Upper lobe of right lung (tissue), 1 donor: ENCODE measurements around the gene NLGN2. TPM values are rescaled to one million over a fixed set of nuclear protein-coding genes. Genes with fewer than 3 reads are reported as not detected.

Source experiments
- ATAC-seq: fragments of 200-7000 bp; cut with Tn5 transposase; one replicate; pipeline ENCODE4 v1.9.1; 2020; ENCODE audit warnings: mild to moderate bottlenecking, moderate library complexity
- DNase-seq: peaks from one replicate; pipeline ENCODE4 v3.0.0-alpha.2; 2020
- H3K27ac ChIP-seq: fragments of 200-600 bp; one replicate; pipeline ENCODE4 v1.8.0; 2022
- H3K27me3 ChIP-seq: fragments of 200-600 bp; one replicate; pipeline ENCODE4 v1.8.0; 2022; ENCODE audit warnings: mild to moderate bottlenecking
- H3K36me3 ChIP-seq: fragments of 200-600 bp; one replicate; pipeline ENCODE4 v1.8.0; 2022
- H3K4me1 ChIP-seq: fragments of 200-600 bp; one replicate; pipeline ENCODE4 v1.8.0; 2022
- H3K4me3 ChIP-seq: fragments of 200-600 bp; one replicate; pipeline ENCODE4 v1.8.0; 2022; ENCODE audit warnings: mild to moderate bottlenecking
- H3K9me3 ChIP-seq: fragments of 200-600 bp; one replicate; pipeline ENCODE4 v1.8.0; 2022
- intact Hi-C: fragments of 100-400 bp; cut with DNase I; formaldehyde crosslinking; loops from one replicate; pipeline ENCODE4 v1.11.0; 2022
- total RNA-seq: library from RNA; stranded (reverse); fragmentation: NEBNext Ultra II Directional; extraction: Animal tissue kit (Norgen Biotek cat#: 25700); gene quantifications from one replicate; pipeline ENCODE4 v1.2.1, GENCODE V29; 2021
- TF ChIP-seq, protein P1 (sequence below): fragments of 200-600 bp; IDR thresholded peaks from one replicate; pipeline ENCODE4 v1.8.0; 2022; ENCODE audit warnings: antibody characterized with exemption
- donor health status: DM: no; HTN: yes; CAD: no; lungs with severe emphysema.

Gene NLGN2
- total RNA-seq, 1 donor from 2014 or later: 11.7 TPM

DNA sequence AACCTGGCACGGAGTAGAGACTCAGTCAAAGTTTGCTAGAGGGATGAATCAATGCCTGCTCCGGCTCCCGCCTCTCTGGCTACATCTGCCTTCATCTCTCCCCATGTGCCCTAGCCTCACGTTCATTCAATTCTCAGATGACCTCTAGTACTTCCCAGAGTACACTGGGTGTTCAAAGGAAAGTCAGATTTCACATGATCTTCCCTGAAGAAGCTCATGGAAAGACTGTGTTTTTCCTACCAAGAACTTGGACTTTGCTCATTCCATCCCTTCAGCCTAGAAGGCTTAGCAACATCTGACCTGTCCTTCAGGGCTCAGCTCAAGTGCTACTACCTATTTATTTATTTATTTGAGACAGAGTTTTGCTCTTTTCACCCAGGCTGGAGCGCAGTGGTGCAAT, 37.8 kb upstream of the NLGN2 start:
- TF ChIP-seq, protein P1, sequence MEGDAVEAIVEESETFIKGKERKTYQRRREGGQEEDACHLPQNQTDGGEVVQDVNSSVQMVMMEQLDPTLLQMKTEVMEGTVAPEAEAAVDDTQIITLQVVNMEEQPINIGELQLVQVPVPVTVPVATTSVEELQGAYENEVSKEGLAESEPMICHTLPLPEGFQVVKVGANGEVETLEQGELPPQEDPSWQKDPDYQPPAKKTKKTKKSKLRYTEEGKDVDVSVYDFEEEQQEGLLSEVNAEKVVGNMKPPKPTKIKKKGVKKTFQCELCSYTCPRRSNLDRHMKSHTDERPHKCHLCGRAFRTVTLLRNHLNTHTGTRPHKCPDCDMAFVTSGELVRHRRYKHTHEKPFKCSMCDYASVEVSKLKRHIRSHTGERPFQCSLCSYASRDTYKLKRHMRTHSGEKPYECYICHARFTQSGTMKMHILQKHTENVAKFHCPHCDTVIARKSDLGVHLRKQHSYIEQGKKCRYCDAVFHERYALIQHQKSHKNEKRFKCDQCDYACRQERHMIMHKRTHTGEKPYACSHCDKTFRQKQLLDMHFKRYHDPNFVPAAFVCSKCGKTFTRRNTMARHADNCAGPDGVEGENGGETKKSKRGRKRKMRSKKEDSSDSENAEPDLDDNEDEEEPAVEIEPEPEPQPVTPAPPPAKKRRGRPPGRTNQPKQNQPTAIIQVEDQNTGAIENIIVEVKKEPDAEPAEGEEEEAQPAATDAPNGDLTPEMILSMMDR: no peak
- H3K9me3 ChIP-seq: no peaks in the 10 kb centered on the region
- intact Hi-C loops: no loop called here
- ATAC-seq (no peak), DNase-seq (no peak)
- no peaks in the 10 kb centered on the region for H3K27me3 ChIP-seq
- no peak overlapping the region for H3K27ac ChIP-seq
- H3K36me3 ChIP-seq: no peaks in the 10 kb centered on the region
- no peak overlapping the region for H3K4me3 ChIP-seq
- H3K4me1 ChIP-seq: no peaks in the 10 kb centered on the region

DNA sequence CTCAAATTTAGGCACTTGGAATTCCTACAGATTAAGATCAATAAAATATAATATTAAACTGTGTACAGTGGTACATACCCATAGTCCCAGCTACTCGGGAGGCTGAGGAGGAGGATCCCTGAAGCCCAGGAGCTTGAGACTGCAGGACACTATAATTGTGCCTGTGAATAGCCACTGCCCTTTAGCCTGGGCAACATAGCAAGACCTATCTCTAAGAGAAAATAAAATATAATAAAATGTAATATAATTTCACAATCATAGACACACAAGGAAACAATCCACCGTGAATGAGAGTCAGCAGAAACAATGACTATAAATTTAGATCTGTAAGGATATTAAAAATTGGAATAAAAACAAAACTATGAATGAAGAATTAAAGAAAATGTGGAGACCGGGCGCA, 36.8 kb upstream of the NLGN2 start:
- DNase-seq (no peak), ATAC-seq (no peak)
- Histone ChIP-seq H3K36me3 (no peaks in the 10 kb centered on the region), H3K27ac (no peak overlapping the region), H3K27me3 (no peaks in the 10 kb centered on the region), H3K9me3 (no peaks in the 10 kb centered on the region), H3K4me3 (no peak overlapping the region), H3K4me1 (no peaks in the 10 kb centered on the region)
- TF ChIP-seq, protein P1: no peak
- intact Hi-C loops: no loop called here

DNA sequence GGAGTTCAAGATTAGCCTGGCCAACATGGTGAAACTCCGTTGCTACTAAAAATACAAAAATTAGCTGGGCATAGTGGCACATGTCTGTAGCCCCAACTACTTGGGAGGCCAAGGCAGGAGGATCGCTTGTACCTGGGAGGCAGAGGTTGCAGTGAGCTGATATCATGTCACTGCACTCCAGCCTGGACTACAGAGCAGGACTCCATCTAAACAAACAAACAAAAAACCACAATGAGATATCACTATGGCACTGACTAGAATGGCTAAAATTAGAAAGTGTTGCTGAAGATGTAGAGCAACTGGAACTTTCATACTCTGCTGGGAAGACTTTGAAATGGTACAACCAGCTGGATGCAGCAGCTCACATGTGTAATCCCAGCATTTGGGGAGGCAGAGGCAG, 33.3 kb upstream of the NLGN2 start:
- H3K36me3 ChIP-seq: no peaks in the 10 kb centered on the region
- ATAC-seq (no peak), DNase-seq (no peak)
- no peaks in the 10 kb centered on the region for H3K9me3 ChIP-seq
- no peaks in the 10 kb centered on the region for H3K4me1 ChIP-seq
- H3K27ac ChIP-seq: no peak overlapping the region
- TF ChIP-seq, protein P1: no peak
- no peaks in the 10 kb centered on the region for H3K27me3 ChIP-seq
- intact Hi-C loops: no loop called here
- H3K4me3 ChIP-seq: no peak overlapping the region

DNA sequence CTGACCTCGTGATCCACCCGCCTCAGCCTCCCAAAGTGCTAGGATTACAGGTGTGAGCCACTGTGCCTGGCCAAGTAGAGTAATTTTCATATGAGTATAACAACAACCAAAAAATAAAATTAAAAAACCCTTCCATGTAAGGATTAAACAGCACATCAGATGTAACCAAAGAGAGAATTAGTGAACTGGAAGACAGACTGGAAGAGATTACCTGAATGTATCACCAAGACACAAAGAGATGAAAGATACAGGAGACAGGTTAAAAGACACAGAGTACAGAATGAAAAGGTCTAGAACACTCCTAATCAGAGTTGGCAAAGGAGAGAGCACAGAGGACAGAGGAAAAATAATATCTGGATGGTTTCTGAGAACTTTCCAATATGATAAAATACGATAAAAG, 28.5 kb upstream of the NLGN2 start:
- H3K9me3 ChIP-seq: no peaks in the 10 kb centered on the region
- peaks cover 14% of the 10 kb centered on the region for H3K4me1 ChIP-seq
- no peak overlapping the region for H3K4me3 ChIP-seq
- no peak overlapping the region for H3K27ac ChIP-seq
- no peaks in the 10 kb centered on the region for H3K36me3 ChIP-seq
- no peak for ATAC-seq
- no peaks in the 10 kb centered on the region for H3K27me3 ChIP-seq
- TF ChIP-seq, protein P1: no peak
- intact Hi-C loops: no loop called here
- DNase-seq: no peak

DNA sequence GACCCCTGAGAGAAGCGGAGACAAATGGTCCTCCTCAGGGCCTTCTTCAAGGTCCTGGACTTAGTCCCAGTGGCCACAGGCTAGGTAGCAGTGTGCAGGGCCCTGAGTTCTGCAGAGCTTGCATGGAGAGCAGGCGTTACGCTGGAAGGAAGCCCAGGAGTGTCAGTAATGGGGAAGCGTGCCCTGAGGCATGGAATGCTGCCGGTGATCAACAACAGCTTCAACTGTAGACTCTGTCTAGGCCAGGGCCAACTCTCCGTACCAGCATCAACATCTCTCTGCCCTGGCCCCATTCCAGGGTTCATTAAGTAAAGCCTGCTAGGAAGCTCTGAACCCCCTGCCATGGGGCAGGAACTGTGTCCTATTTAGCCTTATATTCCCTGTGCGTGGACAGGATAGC, 27.3 kb upstream of the NLGN2 start:
- no peaks in the 10 kb centered on the region for H3K9me3 ChIP-seq
- TF ChIP-seq, protein P1: no peak
- DNase-seq (peak; percentile 72), ATAC-seq (peak; percentile 69)
- no peaks in the 10 kb centered on the region for H3K36me3 ChIP-seq
- H3K27ac ChIP-seq: peak overlapping the region; percentile 74
- no peaks in the 10 kb centered on the region for H3K27me3 ChIP-seq
- peaks cover 14% of the 10 kb centered on the region for H3K4me1 ChIP-seq
- peak overlapping the region; percentile 57 for H3K4me3 ChIP-seq
- intact Hi-C loops: no loop called here
